Central memory CD4-positive, alpha-beta T cell (primary cell): ENCODE results near the gene TM7SF3.
"Not testable (repeated sequence)": the region's sequence is repeated elsewhere in the genome, so short reads cannot be mapped to it uniquely, and the experiment has no call there.

Experiments used
- DNase-seq: peaks from one replicate; pipeline ENCODE4 v3.0.0; 2022

The TM7SF3 gene

DNA sequence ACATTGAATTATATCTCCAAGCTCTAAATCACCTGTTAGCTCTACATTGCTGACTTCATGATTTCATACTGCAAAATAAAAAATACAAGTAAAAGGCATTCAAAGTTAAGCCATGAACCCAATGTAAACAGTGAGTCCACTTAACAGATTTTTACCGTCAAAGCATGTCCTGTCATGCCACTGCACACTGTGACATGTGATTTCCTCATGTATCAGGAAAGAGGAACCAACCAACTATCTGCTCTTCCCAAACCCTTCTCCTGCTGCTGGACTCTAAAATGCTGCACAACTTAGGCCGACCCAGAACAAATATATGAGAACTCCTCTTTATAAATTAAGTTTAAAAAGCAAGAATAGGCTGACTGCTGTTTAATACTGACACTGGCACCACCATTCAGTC lies 37.5 kb downstream of the TM7SF3 start:
- no peak for DNase-seq

GRCh38 chr12:26971963-26972362 lies 42.2 kb downstream of the TM7SF3 start:
- peak; percentile 66 for DNase-seq

GRCh38 chr12:26970136-26970535 lies 44.0 kb downstream of the TM7SF3 start:
- DNase-seq: no peak

GRCh38 chr12:26966842-26967241 lies 47.3 kb downstream of the TM7SF3 start:
- DNase-seq: no peak

- no peak for DNase-seq
Measured at GRCh38 chr12:26963413-26963812, 50.8 kb downstream of the TM7SF3 start.

DNA sequence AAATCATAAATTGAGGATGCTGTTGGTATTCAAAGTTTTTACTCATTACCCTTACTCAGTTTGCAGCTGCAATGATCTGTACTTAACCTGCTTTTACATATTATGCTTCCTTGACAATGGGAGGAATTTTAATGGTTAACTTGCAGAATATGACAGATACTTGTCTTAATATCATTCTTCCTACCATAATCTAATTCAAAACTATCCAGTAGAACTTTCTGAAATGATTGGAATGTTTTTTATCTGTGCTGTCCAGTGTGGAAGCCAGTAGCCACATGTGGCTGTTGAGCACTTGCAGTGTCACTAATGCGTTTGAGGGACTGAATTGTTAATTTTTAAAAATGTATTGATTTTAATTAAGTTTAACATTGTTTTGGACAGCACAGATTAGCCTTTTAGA lies 52.4 kb downstream of the TM7SF3 start:
- DNase-seq: no peak

DNA sequence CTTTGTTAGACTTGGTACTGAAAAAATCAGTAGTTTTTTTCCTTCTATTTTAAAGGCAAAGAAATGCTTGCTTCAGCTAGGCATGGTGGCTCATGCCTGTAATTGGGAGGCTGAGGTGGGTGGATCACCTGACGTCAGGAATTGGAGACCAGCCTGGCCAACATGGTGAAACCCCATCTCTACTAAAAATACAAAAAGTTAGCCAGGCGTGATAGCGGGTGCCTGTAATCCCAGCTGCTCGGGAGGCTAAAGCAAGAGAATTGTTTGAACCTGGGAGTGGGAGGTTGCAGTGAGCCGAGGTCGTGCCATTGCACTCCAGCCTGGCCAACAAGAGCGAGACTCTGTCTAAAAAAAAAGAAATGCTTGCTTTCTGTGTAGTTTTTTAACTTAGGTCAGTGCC lies 52.8 kb downstream of the TM7SF3 start:
- not testable (repeated sequence) for DNase-seq

DNA sequence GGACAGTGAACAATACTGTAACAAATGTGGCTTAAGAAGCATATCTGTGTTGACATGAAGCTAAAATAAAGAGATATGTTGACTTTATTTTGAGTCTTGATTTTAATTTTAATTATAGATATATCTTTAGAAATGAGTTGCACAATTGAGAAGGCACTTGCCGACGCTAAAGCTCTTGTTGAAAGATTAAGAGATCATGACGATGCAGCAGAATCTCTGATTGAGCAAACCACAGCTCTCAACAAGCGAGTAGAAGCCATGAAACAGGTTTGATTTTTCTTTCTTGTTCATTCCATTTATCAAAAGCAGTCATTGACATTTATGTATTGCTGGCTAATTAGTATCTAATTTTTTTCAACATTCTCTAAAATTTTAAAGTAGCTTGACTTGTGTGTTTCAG lies 60.2 kb downstream of the TM7SF3 start:
- DNase-seq: no peak

DNA sequence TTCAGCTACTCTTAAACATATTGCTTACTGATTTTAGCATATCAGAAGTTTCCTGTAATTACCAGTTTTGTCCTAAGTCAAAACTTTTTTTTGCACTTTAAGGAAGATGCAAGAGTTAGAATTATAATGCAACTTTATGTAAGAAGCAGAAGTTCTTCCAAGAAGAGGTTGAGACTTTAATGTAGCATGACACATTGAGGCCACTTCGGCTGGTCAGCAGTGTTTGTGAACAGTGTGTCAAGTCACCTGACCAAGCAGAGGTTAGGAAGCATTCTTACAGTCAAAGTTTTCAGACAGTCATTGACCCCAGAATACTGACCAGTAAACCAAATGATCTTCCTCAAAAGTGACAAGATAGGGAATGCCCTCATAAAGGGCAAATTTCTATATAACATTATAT lies 60.7 kb downstream of the TM7SF3 start:
- no peak for DNase-seq

GRCh38 chr12:26948309-26948708 lies 65.9 kb downstream of the TM7SF3 start:
- no peak for DNase-seq

- peak; percentile 22 for DNase-seq
Measured at GRCh38 chr12:26941215-26941594, 73.0 kb downstream of the TM7SF3 start.

DNA sequence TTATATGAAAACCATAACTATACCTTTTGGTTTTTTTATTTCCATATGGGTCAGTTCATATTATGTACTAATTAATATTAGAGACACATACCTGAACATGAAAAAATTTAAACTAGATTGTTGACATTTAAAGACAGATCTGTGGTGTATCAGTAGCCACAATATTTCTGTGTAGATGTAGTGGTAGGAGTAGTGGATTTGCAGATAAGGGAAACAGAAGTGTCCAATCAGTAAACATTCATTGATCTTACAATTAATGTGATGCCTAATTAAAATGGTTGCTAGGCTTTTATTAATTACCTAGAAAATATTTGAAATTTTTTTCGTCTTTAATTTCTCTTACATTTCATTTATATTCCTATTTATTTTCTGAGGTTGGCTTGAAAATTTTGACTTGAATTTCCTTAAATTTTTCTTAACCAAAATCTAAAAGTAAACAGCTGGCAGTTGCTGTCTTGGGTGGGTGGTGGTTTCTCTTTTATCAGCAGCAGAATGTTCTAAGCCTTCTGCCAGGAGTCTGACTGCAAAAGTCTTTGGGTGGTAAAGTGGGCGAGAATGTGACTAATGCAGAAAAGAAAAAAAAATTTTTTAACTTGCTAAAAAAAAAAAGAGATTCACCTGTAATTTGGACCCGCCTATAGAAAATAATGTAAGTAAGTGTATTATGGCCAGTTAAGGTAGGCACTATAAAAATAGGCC lies 73.5 kb downstream of the TM7SF3 start:
- DNase-seq: peak; percentile 17

- DNase-seq: no peak
Measured at GRCh38 chr12:26939953-26940352, 74.2 kb downstream of the TM7SF3 start.

- DNase-seq: no peak
Measured at GRCh38 chr12:26939192-26939832, 74.9 kb downstream of the TM7SF3 start.

GRCh38 chr12:26938701-26939062 lies 75.5 kb downstream of the TM7SF3 start:
- DNase-seq: no peak

GRCh38 chr12:26937863-26938700 lies 76.1 kb downstream of the TM7SF3 start, which contains the start of the genes FGFR1OP2 and INTS13:
Gene FGFR1OP2, plus strand, starts transcription at chr12:26938470. Its CDS starts 15,689 bp downstream, at chr12:26954159.
Gene INTS13, minus strand, starts transcription at chr12:26937981. Its CDS starts 1,178 bp downstream, at chr12:26936803.
- DNase-seq: peak; percentile 95

- DNase-seq: no peak
Measured at GRCh38 chr12:26937443-26937862, 76.7 kb downstream of the TM7SF3 start.

- peak; percentile 19 for DNase-seq
Measured at GRCh38 chr12:26936559-26937442, 77.4 kb downstream of the TM7SF3 start.

- no peak for DNase-seq
Measured at GRCh38 chr12:26935636-26936378, 78.4 kb downstream of the TM7SF3 start.

DNA sequence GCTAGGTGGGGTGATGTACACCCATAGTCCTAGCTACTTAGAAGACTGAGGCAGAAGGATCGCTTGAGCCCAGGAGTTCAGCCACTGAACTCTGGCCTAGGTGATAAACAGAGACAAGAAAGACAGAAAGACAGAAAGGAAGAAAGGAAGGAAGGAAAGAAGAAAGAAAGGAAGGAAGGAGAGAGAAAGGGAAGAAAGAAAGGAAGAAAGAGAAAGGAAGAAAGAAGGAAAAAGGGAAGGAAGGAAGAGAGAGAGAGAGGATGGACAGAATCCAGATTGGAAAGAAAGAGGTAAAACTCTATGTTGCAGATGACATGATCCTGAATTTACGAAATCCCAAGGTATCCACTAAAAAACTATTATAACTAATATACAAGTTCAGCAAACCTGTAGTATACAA lies 84.6 kb downstream of the TM7SF3 start:
- DNase-seq: no peak

DNA sequence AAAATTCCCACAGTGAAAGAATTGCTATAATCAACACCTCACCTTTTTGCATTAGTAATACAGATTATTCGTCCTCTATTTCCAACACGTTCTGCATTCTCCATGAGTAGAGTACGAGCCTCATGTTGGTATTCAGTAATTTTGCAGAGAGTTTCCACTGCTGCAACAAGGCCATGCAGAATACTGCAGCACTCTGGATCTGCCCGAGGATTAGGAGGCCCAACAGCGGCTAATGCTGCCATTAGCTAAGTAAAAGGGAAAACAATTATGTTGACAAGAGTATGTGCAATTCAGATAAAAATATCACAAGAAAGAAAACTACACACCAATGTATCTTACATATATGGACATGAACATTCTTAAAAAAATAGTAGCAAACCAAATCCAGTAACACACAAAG lies 85.5 kb downstream of the TM7SF3 start:
- DNase-seq: no peak
